GM10266 (cell line): ENCODE data around the gene HOXA1.

Experiments used
- DNase-seq: peaks from one replicate; pipeline ENCODE4 v3.0.0; 2012; ENCODE audit errors: extremely low spot score
- TF ChIP-seq, protein P1 (sequence below): IDR thresholded peaks from 2 replicates; pipeline ENCODE4 v1.5.1; 2012; ENCODE audit warnings: mild to moderate bottlenecking, low read depth; ENCODE audit not compliant: control insufficient read depth, insufficient read depth; ENCODE audit errors: missing control alignments

HOXA1 gene

DNA sequence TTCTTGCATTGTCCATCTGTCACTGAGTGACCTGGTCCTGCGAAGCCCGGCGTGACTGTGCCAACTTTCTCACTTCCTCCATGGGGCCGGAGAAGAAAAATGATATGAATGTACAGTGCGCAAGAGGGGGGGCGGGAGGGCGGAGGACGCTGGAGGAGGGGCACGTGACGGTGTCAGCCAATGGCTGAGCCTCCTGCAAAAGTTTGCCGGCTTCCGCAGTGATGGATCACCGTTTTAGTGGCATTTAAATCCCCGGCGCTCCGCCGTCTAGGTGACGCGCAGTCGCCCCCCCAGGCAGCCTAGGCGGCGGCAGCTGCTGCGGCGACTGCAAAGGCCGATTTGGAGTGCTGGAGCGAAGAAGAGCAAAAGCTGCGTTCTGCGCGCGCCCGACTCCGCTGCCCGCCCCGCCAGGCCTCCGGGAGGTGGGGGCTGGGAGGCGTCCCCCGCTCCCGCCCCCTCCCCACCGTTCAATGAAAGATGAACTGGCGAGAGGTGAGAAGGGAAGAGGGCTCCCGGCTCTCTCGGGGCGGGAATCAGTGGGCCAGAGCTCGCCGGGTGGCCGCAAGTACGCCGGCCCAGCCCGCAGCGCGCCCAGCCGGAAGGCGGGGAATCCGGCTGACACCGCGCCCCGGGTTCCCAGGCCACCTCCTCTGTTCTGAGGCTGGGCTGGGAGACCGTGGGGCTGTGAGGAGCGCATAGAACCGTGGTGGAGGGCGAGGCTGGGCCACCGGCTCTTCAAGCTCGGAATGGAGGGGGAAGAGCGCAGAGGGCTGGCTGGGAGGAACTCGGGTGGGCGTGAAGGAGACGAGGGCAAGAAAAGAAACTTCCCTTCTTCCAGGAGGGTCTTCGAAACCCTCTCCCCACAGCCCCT, at the start of gene HOXA1:
HOXA1 (minus strand) TSS at position 104 of the 871 bp plus-strand sequence; CDS start at position 16, 88 bp downstream.
- TF ChIP-seq, protein P1, sequence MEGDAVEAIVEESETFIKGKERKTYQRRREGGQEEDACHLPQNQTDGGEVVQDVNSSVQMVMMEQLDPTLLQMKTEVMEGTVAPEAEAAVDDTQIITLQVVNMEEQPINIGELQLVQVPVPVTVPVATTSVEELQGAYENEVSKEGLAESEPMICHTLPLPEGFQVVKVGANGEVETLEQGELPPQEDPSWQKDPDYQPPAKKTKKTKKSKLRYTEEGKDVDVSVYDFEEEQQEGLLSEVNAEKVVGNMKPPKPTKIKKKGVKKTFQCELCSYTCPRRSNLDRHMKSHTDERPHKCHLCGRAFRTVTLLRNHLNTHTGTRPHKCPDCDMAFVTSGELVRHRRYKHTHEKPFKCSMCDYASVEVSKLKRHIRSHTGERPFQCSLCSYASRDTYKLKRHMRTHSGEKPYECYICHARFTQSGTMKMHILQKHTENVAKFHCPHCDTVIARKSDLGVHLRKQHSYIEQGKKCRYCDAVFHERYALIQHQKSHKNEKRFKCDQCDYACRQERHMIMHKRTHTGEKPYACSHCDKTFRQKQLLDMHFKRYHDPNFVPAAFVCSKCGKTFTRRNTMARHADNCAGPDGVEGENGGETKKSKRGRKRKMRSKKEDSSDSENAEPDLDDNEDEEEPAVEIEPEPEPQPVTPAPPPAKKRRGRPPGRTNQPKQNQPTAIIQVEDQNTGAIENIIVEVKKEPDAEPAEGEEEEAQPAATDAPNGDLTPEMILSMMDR = no peak
- peak; percentile 97 for DNase-seq

DNA sequence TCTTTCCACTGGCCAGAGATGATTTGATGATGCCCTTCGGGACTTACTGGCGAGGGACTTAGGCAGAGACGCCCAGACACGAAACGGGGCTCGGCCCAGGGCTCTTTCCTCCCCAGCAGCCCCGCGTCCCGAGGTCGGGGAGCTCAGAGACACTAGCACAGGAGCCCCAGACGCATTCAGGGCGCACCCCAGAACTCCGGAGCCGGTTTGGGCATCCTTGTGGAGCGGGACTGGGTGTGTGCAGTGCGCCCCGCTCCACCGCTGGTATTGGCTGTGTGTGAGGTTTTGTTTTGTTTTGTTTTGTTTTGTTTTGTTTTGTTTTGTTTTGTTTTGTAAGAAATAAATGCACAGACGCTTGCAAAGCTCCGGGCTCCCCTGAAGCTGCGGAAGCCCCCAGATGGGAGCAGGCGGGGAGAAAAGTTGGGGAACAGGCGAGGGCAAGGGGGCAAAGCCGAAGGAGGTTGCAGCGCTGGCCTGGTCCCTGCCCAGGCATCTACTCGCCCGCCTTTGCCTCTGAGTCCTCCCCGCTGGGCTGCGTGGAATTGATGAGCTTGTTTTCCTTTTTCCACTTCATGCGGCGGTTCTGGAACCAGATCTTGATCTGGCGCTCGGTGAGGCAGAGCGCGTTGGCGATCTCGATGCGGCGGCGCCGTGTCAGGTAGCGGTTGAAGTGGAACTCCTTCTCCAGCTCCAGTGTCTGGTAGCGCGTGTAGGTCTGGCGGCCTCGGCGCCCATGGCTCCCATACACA, 49.5 kb upstream of the HOXA1 start:
- TF ChIP-seq, protein P1 = no peak
- no peak for DNase-seq

DNA sequence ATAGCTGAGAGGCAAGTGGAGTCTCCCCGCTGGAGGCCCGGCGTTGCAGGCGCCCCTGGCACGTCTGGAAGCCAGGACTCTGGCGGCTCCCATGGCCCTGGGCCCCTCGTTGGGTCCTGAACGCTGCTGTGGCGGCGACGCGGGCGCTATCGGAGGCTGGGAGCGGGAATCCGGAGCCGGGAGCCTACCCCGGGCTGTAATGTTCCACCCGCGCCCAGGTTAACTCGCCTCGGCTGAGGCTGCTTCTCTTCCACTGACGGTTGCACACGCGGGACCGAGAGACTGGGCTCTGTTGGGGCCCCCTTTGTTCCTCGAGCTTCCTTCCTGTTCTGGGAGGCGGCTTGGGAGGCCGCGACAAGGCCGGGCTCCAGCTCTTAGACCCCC, 49.0 kb upstream of the HOXA1 start:
- TF ChIP-seq, protein P1 = no peak
- DNase-seq = no peak

DNA sequence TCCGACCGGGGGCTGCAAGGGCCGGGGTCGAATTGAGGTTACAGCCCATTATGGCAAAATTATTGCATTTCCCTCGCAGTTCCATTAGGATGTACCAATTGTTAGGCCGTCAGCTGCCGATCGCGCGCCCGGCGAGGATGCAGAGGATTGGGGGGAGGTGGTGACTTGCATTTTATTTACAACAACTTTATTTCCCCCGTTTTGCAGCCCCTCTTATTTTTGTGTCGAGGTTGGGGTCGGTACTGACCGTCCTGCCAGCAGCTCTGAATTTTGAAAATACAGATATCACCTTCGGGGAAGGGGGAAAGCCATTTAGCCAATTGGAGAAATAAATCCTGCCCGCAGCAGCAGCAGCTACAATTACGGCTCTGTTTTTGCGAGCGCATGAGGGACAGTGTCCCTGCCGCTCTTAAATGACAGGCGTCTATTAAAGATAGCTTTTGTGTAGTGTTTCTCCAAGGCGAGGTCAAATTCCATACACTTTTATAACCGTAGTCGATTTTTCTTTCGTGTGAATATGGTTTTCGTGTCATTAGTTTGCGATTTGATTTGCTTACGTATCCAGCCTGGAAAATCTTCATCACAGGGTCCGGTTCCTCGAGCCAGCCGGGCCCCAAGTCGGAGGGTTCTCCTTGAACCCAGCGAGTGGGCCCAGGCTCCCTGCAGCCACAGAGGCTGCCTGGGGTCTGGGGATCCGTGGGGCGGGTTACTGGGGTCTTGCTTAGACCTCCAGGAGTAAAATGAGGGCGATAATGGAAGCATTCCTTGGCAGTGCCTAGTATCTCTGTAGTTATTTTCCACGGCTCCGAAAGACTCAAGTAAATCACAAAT, 48.4 kb upstream of the HOXA1 start:
- DNase-seq = no peak

DNA sequence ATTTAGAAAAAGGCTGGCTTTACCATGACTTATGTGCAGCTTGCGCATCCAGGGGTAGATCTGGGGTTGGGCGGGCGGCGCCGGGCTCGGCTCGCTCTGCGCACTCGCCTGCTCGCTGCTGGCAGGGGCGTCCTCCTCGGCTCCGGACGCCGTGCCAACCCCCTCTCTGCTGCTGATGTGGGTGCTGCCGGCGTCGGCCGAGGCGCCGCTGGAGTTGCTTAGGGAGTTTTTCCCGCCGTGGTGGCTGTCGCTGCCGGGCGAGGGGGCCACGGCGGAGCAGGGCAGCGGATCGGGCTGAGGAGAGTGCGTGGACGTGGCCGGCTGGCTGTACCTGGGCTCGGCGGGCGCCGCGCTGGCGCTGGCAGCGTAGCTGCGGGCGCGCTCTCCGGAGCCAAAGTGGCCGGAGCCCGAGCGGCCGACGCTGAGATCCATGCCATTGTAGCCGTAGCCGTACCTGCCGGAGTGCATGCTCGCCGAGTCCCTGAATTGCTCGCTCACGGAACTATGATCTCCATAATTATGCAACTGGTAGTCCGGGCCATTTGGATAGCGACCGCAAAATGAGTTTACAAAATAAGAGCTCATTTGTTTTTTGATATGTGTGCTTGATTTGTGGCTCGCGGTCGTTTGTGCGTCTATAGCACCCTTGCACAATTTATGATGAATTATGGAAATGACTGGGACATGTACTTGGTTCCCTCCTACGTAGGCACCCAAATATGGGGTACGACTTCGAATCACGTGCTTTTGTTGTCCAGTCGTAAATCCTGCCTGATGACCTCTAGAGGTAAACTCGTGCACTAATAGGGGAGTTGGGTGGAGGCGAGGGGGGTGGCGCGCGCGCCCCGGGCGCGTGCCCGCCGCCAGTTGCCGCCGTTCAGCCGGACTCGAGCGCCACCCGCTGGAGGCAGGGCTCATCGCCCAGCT, 47.5 kb upstream of the HOXA1 start, which contains the start of gene HOXA5:
HOXA5 (minus strand) TSS at position 659 of the 927 bp plus-strand sequence; CDS start at position 585, 74 bp downstream.
- no peak for DNase-seq
- TF ChIP-seq, protein P1 = no peak

More for the DNA sequence above, 48.4 kb upstream of the HOXA1 start:
- TF ChIP-seq, protein P1 = no peak

- TF ChIP-seq, protein P1 = no peak
- DNase-seq = no peak
Observed at GRCh38 chr7:27142580-27143022, 46.8 kb upstream of the HOXA1 start.
